Esophagus muscularis mucosa (tissue), 4 donors: ENCODE measurements around the gene RNF217. TPM values are rescaled to one million over a fixed set of nuclear protein-coding genes. Genes with fewer than 3 reads are reported as not detected.

Source experiments
- DNase-seq: peaks from one replicate; pipeline ENCODE4 v3.0.0-alpha.2; 2017; ENCODE audit errors: extremely low spot score
- H3K27ac ChIP-seq, 4 donors: fragments of 200-600 bp; sonication (generic); replicated peaks in 1 of 4; 1 replicate in 3 of 4; 2 replicates in 1 of 4; pipeline ENCODE4 v1.5.1; 2016 to 2019; ENCODE audit warnings: mild to moderate bottlenecking in 1 of 4
- H3K27me3 ChIP-seq, 4 donors: fragments of 200-600 bp; sonication (generic); one replicate each; pipeline versions ENCODE4 v1.5.1 to v1.6.0; 2016 to 2019
- H3K36me3 ChIP-seq, 4 donors: fragments of 200-600 bp; sonication (generic); one replicate each; pipeline ENCODE4 v1.5.1; 2016 to 2019
- H3K4me1 ChIP-seq, 4 donors: fragments of 200-600 bp; sonication (generic); one replicate each; pipeline ENCODE4 v1.5.1; 2016 to 2019
- H3K4me3 ChIP-seq, 4 donors: fragments of 200-600 bp; sonication (generic); 1 replicate in 2 of 4; 2 replicates in 2 of 4; pipeline ENCODE4 v1.5.1; 2016 to 2019; ENCODE audit warnings: mild to moderate bottlenecking in 4 of 4, moderate library complexity in 1 of 4
- H3K9me3 ChIP-seq, 4 donors: fragments of 200-600 bp; sonication (generic); 1 replicate in 3 of 4; 2 replicates in 1 of 4; pipeline ENCODE4 v1.5.1; 2016 to 2019
- CTCF ChIP-seq, 3 experiments: fragments of 200-600 bp in 2 of 3; fragments of 450-650 bp in 1 of 3; sonication (generic) in 2 of 3; IDR thresholded peaks; one replicate each; pipeline ENCODE4 v1.5.1; 2017 to 2019; ENCODE audit warnings: antibody characterized with exemption in 3 of 3, mild to moderate bottlenecking in 2 of 3, moderate library complexity in 1 of 3
- EP300 ChIP-seq: sonication (generic); formaldehyde crosslinking; IDR thresholded peaks from one replicate; pipeline ENCODE4 v1.6.1; 2017; ENCODE audit warnings: antibody characterized with exemption
- POLR2A ChIP-seq: fragments of 450-650 bp; IDR thresholded peaks from one replicate; pipeline ENCODE4 v1.6.1; 2017; ENCODE audit warnings: antibody characterized with exemption, moderate library complexity, mild to moderate bottlenecking, low read depth
- POLR2AphosphoS5 ChIP-seq, 2 donors: sonication (generic); formaldehyde crosslinking; IDR thresholded peaks; one replicate each; pipeline ENCODE4 v1.6.1; 2017; ENCODE audit warnings: antibody characterized with exemption in 2 of 2
- WGBS: methylation state at CpG from one replicate; pipeline ENCODE4 v1.1.5; 2018; 5-methylcytosine and 5-hydroxymethylcytosine counted together
- intact Hi-C: fragments of 100-400 bp; cut with DNase I; formaldehyde crosslinking; loops from one replicate; pipeline ENCODE4 v1.15.1; 2023
- total RNA-seq, 4 donors: library from RNA; depleted of rRNA; stranded (reverse); fragments of >200 nt; gene quantifications; one replicate each; pipeline versions ENCODE4 v1.1.0 to v1.2.1, GENCODE V29; 2016

Gene RNF217
- total RNA-seq, 4 donors from 2014 or later, result 20.0 to 34.9 (median 23.2) TPM

GRCh38 chr6:124978451-124979293, 16.4 kb downstream of the RNF217 start:
- 91% methylated on average over 10 of the region's 10 CpGs for WGBS
- intact Hi-C loops, result no loop called here
- DNase-seq, result no peak
- H3K27me3 ChIP-seq, result no peaks in the 10 kb centered on the region
- TF ChIP-seq POLR2AphosphoS5 (IDR thresholded peaks at IDR 0.05) (no peak), CTCF (IDR thresholded peaks at IDR 0.05) (no peak), POLR2A (no peak), EP300 (no peak)
- H3K36me3 ChIP-seq, result peaks cover 0 to 13% (median 12%) of the 10 kb centered on the region in 4 donors
- H3K27ac ChIP-seq, result no peak overlapping the region
- H3K9me3 ChIP-seq, result peaks cover 0 to 7% (median 3%) of the 10 kb centered on the region in 4 donors
- H3K4me1 ChIP-seq, result peaks cover 0 to 21% (median 15%) of the 10 kb centered on the region in 4 donors
- H3K4me3 ChIP-seq, result no peak overlapping the region

- TF ChIP-seq POLR2A (no peak), EP300 (no peak), POLR2AphosphoS5 (IDR thresholded peaks at IDR 0.05) (no peak), CTCF (IDR thresholded peaks at IDR 0.05) (no peak)
These were observed 17.0 kb downstream of the RNF217 start for GRCh38 chr6:124979294-124979678.

GRCh38 chr6:124982669-124983068, 20.4 kb downstream of the RNF217 start:
- Histone ChIP-seq H3K36me3 (peaks cover 0 to 12% (median 11%) of the 10 kb centered on the region in 4 donors), H3K4me3 (no peak overlapping the region), H3K27ac (no peak overlapping the region), H3K4me1 (peaks cover 8 to 26% (median 22%) of the 10 kb centered on the region in 4 donors), H3K27me3 (no peaks in the 10 kb centered on the region), H3K9me3 (peaks cover 0 to 7% (median 3%) of the 10 kb centered on the region in 4 donors)
- intact Hi-C loops, result no loop called here
- DNase-seq, result no peak
- TF ChIP-seq POLR2A, result no peak
- no peak for TF ChIP-seq POLR2AphosphoS5 (IDR thresholded peaks at IDR 0.05)

More at GRCh38 chr6:124979294-124979678, 17.0 kb downstream of the RNF217 start:
- intact Hi-C loops, result no loop called here
- Histone ChIP-seq H3K27me3 (no peaks in the 10 kb centered on the region), H3K27ac (no peak overlapping the region), H3K9me3 (peaks cover 0 to 7% (median 3%) of the 10 kb centered on the region in 4 donors), H3K4me1 (peaks cover 2 to 26% (median 21%) of the 10 kb centered on the region in 4 donors), H3K36me3 (peaks cover 0 to 12% (median 11%) of the 10 kb centered on the region in 4 donors), H3K4me3 (no peak overlapping the region)
- DNase-seq, result no peak
- WGBS, result 98% methylated on average over 4 of the region's 4 CpGs

GRCh38 chr6:124983383-124984083, 21.3 kb downstream of the RNF217 start:
- peaks cover 0 to 6% (median 4%) of the 10 kb centered on the region in 4 donors for H3K36me3 ChIP-seq
- no peak for TF ChIP-seq POLR2A
- no peak for TF ChIP-seq POLR2AphosphoS5 (IDR thresholded peaks at IDR 0.05)
- no peak for TF ChIP-seq CTCF (IDR thresholded peaks at IDR 0.05)
- TF ChIP-seq EP300, result no peak
- no peak for DNase-seq
- no peaks in the 10 kb centered on the region for H3K27me3 ChIP-seq
- 78% methylated on average over 2 of the region's 2 CpGs for WGBS
- no peak overlapping the region for H3K4me3 ChIP-seq
- intact Hi-C loops, result no loop called here
- peaks cover 8 to 26% (median 21%) of the 10 kb centered on the region in 4 donors for H3K4me1 ChIP-seq
- no peak overlapping the region for H3K27ac ChIP-seq
- H3K9me3 ChIP-seq, result peaks cover 0 to 2% (median under 1%) of the 10 kb centered on the region in 4 donors
